Activated T-helper 17 cell treated with anti-CD3 and anti-CD28 coated beads, Interleukin-2, amount 50 U/mL, for 72 hours (primary cell): Measurements from ENCODE around the gene ACOT7. TPM values are rescaled to one million over a fixed set of nuclear protein-coding genes. Genes with fewer than 3 reads are reported as not detected.
A peak's percentile ranks its signal among the peaks of the same experiment; 100 is the strongest.
"Not testable (repeated sequence)": the region's sequence is repeated elsewhere in the genome, so short reads cannot be mapped to it uniquely, and the experiment has no call there.

Source experiments
- ATAC-seq: fragments of 150-1000 bp; cut with Tn5 transposase; replicated peaks from 2 replicates; pipeline ENCODE4 v1.10.0; 2021; ENCODE audit warnings: mild to moderate bottlenecking, moderate library complexity
- H3K27ac Mint-ChIP-seq: one replicate; pipeline ENCODE4 v1.8.0; 2022; ENCODE audit warnings: mixed read lengths
- H3K27me3 Mint-ChIP-seq: one replicate; pipeline ENCODE4 v1.8.0; 2022; ENCODE audit warnings: mixed read lengths
- H3K36me3 Mint-ChIP-seq: one replicate; pipeline ENCODE4 v1.8.0; 2022; ENCODE audit warnings: low read depth, mild to moderate bottlenecking, mixed read lengths
- H3K4me1 Mint-ChIP-seq: one replicate; pipeline ENCODE4 v1.8.0; 2022; ENCODE audit warnings: mixed read lengths
- H3K4me3 Mint-ChIP-seq: one replicate; pipeline ENCODE4 v1.8.0; 2022; ENCODE audit warnings: mild to moderate bottlenecking, mixed read lengths
- H3K9me3 Mint-ChIP-seq: one replicate; pipeline ENCODE4 v1.8.0; 2022; ENCODE audit warnings: mixed read lengths
- total RNA-seq, 2 donors: library from RNA; stranded (reverse); gene quantifications; one replicate each; pipeline ENCODE4 v1.2.3, GENCODE V29; 2022

Gene ACOT7
- total RNA-seq, 2 donors from 2014 or later = 43.5 to 96.3 TPM

DNA sequence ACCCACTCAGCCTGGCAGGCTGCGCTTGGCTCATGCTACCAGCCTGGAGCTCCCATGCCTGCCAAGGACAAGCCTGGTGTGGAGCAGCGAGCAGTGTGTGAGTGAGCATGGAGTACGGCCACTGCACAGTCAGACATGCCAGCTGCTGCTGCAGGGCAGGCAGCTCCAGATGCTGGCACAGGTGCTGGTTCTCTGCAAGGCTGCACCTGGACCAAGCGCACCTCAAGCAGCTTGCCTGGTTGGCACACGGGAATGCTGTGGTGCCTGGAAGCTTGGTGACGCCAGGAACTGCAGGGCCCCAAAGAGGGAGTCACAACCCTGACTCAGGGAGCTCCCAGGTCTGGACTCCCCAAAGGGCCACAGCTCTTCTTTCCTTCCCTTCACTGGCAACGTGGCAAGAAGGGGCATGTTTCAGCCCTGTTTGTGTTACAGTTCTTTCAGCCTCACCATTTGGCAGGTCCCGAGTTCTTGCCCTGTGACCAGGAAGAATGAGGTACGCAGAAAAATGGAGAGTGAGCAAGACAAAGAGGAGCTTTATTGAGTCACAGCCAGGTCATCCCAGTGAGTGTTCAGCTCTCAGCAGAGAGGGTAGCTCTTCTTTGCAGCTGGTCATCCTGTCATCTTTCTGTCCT is 26.1 kb downstream of the ACOT7 start:
- Mint-ChIP-seq H3K9me3 (no peaks in the 10 kb centered on the region), H3K4me1 (peaks cover 5% of the 10 kb centered on the region), H3K4me3 (no peak overlapping the region), H3K27me3 (no peaks in the 10 kb centered on the region), H3K36me3 (no peaks in the 10 kb centered on the region), H3K27ac (no peak overlapping the region)
- no peak for ATAC-seq

- Mint-ChIP-seq H3K27ac (peak overlapping the region; percentile 38), H3K27me3 (no peaks in the 10 kb centered on the region), H3K9me3 (no peaks in the 10 kb centered on the region), H3K36me3 (no peaks in the 10 kb centered on the region), H3K4me3 (peak overlapping the region; percentile 33), H3K4me1 (peaks cover 8% of the 10 kb centered on the region)
- peak; percentile 82 for ATAC-seq
These were observed 28.5 kb downstream of the ACOT7 start for GRCh38 chr1:6365047-6365446.

GRCh38 chr1:6363085-6363884 is 30.3 kb downstream of the ACOT7 start:
- H3K9me3 Mint-ChIP-seq, H3K4me3 Mint-ChIP-seq, H3K36me3 Mint-ChIP-seq, ATAC-seq, H3K27me3 Mint-ChIP-seq: not testable (repeated sequence)
- H3K27ac Mint-ChIP-seq = peak overlapping the region; percentile 34
- peaks cover 15% of the 10 kb centered on the region for H3K4me1 Mint-ChIP-seq

DNA sequence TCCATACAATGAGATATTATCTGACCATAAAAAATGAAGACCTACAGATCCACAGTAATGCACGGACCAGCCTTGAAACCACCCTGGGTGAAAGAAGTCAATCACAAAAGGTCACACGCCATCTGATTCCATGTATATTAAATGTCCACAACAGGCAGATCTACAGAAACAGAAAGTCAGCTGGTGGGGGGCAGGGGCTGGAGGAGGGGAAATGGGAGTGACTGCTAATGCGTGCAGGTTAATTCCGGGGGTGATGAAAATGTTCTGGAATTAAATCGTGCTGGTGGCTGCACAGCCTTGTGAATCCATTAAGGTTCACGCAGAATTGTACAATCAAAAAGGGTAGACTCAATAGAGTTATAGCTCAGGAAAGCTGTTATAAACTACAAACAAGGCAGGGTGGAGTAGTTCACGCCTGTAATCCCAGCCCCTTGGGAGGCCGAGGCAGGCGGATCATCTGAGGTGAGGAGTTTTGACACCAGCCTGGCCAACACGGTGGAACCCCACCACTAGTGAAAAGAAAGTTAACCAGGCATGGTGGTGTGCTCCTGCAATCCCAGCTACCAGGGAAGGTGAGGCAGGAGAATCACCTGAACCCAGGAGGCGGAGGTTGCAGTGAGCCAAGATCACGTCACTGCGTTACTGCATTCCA is 32.3 kb downstream of the ACOT7 start:
- peaks cover 15% of the 10 kb centered on the region for H3K4me1 Mint-ChIP-seq
- no peaks in the 10 kb centered on the region for H3K27me3 Mint-ChIP-seq
- H3K9me3 Mint-ChIP-seq = no peaks in the 10 kb centered on the region
- H3K27ac Mint-ChIP-seq = peak overlapping the region; percentile 96
- no peak overlapping the region for H3K4me3 Mint-ChIP-seq
- no peak for ATAC-seq
- no peaks in the 10 kb centered on the region for H3K36me3 Mint-ChIP-seq

GRCh38 chr1:6360517-6361070 is 33.0 kb downstream of the ACOT7 start:
- peaks cover 15% of the 10 kb centered on the region for H3K4me1 Mint-ChIP-seq
- ATAC-seq = no peak
- H3K27me3 Mint-ChIP-seq = no peaks in the 10 kb centered on the region
- no peaks in the 10 kb centered on the region for H3K9me3 Mint-ChIP-seq
- peak overlapping the region; percentile 96 for H3K27ac Mint-ChIP-seq
- no peaks in the 10 kb centered on the region for H3K36me3 Mint-ChIP-seq
- H3K4me3 Mint-ChIP-seq = peak overlapping the region; percentile 80

- H3K27me3 Mint-ChIP-seq = no peaks in the 10 kb centered on the region
- peaks cover 14% of the 10 kb centered on the region for H3K4me1 Mint-ChIP-seq
- no peak for ATAC-seq
- no peaks in the 10 kb centered on the region for H3K36me3 Mint-ChIP-seq
- H3K9me3 Mint-ChIP-seq = no peaks in the 10 kb centered on the region
- peak overlapping the region; percentile 80 for H3K4me3 Mint-ChIP-seq
- peak overlapping the region; percentile 96 for H3K27ac Mint-ChIP-seq
These were observed 33.5 kb downstream of the ACOT7 start for GRCh38 chr1:6360117-6360496.

- Mint-ChIP-seq H3K27me3 (no peaks in the 10 kb centered on the region), H3K4me1 (peaks cover 10% of the 10 kb centered on the region), H3K36me3 (no peaks in the 10 kb centered on the region), H3K9me3 (no peaks in the 10 kb centered on the region), H3K27ac (peak overlapping the region; percentile 96), H3K4me3 (peak overlapping the region; percentile 80)
- ATAC-seq = peak; percentile 72
These were observed 34.1 kb downstream of the ACOT7 start for GRCh38 chr1:6359216-6360116.

DNA sequence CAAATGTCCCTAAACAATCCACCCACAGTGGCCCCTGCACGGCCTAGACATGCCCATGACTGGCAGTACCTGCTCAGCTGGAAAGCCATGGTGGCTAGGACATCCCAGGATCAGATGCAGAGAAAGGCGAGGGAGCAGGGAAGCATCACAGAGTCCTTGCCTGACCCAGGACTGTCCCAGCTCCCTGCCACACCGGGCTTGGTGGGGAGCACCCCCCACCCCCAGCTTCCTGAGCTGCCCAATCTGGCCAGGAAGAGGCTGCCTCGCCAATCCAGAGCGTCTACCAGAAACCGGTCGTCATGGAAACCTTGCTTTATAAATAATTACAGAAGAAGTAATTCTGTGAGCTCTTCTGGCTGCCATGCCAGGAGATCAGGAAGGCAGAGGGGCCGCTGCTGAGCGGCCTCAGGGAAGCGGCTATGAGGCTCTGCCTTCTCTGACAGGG is 34.8 kb downstream of the ACOT7 start:
- H3K4me3 Mint-ChIP-seq = peak overlapping the region; percentile 80
- no peaks in the 10 kb centered on the region for H3K36me3 Mint-ChIP-seq
- peaks cover 10% of the 10 kb centered on the region for H3K4me1 Mint-ChIP-seq
- no peaks in the 10 kb centered on the region for H3K27me3 Mint-ChIP-seq
- H3K27ac Mint-ChIP-seq = peak overlapping the region; percentile 96
- peak; percentile 86 for ATAC-seq
- no peaks in the 10 kb centered on the region for H3K9me3 Mint-ChIP-seq

- peak overlapping the region; percentile 80 for H3K4me3 Mint-ChIP-seq
- peak; percentile 50 for ATAC-seq
- no peaks in the 10 kb centered on the region for H3K27me3 Mint-ChIP-seq
- H3K27ac Mint-ChIP-seq = peak overlapping the region; percentile 96
- H3K36me3 Mint-ChIP-seq = no peaks in the 10 kb centered on the region
- peaks cover 10% of the 10 kb centered on the region for H3K4me1 Mint-ChIP-seq
- no peaks in the 10 kb centered on the region for H3K9me3 Mint-ChIP-seq
These were observed 35.4 kb downstream of the ACOT7 start for GRCh38 chr1:6358144-6358624.

GRCh38 chr1:6357243-6357936 is 36.2 kb downstream of the ACOT7 start:
- Mint-ChIP-seq H3K36me3 (no peaks in the 10 kb centered on the region), H3K27me3 (no peaks in the 10 kb centered on the region), H3K27ac (no peak overlapping the region), H3K4me3 (peak overlapping the region; percentile 80), H3K4me1 (peaks cover 10% of the 10 kb centered on the region), H3K9me3 (no peaks in the 10 kb centered on the region)
- ATAC-seq = no peak

DNA sequence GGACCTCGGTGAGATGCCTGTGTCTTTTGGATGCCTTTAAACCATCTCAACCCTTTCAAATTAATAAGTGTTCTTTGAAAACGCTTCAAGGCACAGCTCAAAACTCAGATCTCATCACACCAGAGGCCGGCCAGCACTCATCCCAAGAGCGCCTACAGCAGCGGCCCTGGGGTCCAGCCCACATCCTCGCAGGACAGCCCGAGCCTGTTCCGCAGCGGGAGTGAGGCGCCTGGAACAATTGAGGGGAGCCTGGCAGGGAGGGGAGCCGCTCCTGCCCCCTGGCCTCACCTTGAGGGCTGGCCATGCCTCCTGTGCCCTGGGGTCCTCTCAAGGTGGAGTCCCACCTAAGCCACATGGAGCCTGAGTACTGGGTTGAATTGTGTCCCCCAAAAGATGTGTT is 37.9 kb downstream of the ACOT7 start:
- Mint-ChIP-seq H3K4me3 (no peak overlapping the region), H3K27ac (no peak overlapping the region), H3K4me1 (peaks cover 7% of the 10 kb centered on the region), H3K27me3 (no peaks in the 10 kb centered on the region), H3K36me3 (no peaks in the 10 kb centered on the region), H3K9me3 (no peaks in the 10 kb centered on the region)
- no peak for ATAC-seq

- H3K4me3 Mint-ChIP-seq = no peak overlapping the region
- H3K27ac Mint-ChIP-seq = peak overlapping the region; percentile 65
- no peak for ATAC-seq
- no peaks in the 10 kb centered on the region for H3K9me3 Mint-ChIP-seq
- no peaks in the 10 kb centered on the region for H3K36me3 Mint-ChIP-seq
- no peaks in the 10 kb centered on the region for H3K27me3 Mint-ChIP-seq
- peaks cover 5% of the 10 kb centered on the region for H3K4me1 Mint-ChIP-seq
These were observed 38.8 kb downstream of the ACOT7 start for GRCh38 chr1:6354659-6355317.
